ENCODE results near the gene ID3.

The ID3 gene

GRCh38 chr1:23564529-23565122 lies 5.3 kb upstream of the ID3 start:
- no peak for DNase-seq

- DNase-seq: no peak
These were observed 4.6 kb upstream of the ID3 start for GRCh38 chr1:23563755-23564374.

- no peak for DNase-seq
These were observed 3.7 kb upstream of the ID3 start for GRCh38 chr1:23563003-23563402.

- no peak for DNase-seq
These were observed 3.0 kb upstream of the ID3 start for GRCh38 chr1:23562137-23562876.

GRCh38 chr1:23561813-23562100 lies 2.5 kb upstream of the ID3 start:
- DNase-seq: no peak

- no peak for DNase-seq
These were observed 1.9 kb upstream of the ID3 start for GRCh38 chr1:23561076-23561812.

GRCh38 chr1:23559985-23560741 lies 862 bp upstream of the ID3 start:
- DNase-seq: no peak

GRCh38 chr1:23558872-23559135 lies 497 bp downstream of the ID3 start:
- no peak for DNase-seq

GRCh38 chr1:23558140-23558871 lies 995 bp downstream of the ID3 start:
- peak; percentile 78 for DNase-seq

GRCh38 chr1:23557471-23558124 lies 1.7 kb downstream of the ID3 start:
- no peak for DNase-seq

- DNase-seq: no peak
These were observed 2.4 kb downstream of the ID3 start for GRCh38 chr1:23556635-23557470.

GRCh38 chr1:23555986-23556634 lies 3.2 kb downstream of the ID3 start:
- no peak for DNase-seq

- no peak for DNase-seq
These were observed 3.9 kb downstream of the ID3 start for GRCh38 chr1:23555270-23555985.

- DNase-seq: peak; percentile 92
These were observed 4.6 kb downstream of the ID3 start for GRCh38 chr1:23554481-23555269.

- DNase-seq: no peak
These were observed 5.2 kb downstream of the ID3 start for GRCh38 chr1:23554127-23554480.

GRCh38 chr1:23553231-23554126 lies 5.8 kb downstream of the ID3 start:
- DNase-seq: no peak

GRCh38 chr1:23551849-23552248 lies 7.5 kb downstream of the ID3 start:
- DNase-seq: no peak

GRCh38 chr1:23548704-23549143 lies 10.6 kb downstream of the ID3 start:
- no peak for DNase-seq
